ENCODE measurements around the gene USH1G. TPM values are rescaled to one million over a fixed set of nuclear protein-coding genes. Genes with fewer than 3 reads are reported as not detected.

The USH1G gene
- polyA plus RNA-seq, 1 experiment: not detected

- Histone ChIP-seq H3K27me3 (ENCODE audit: control insufficient read depth, insufficient read depth, low read length) (peaks cover 7% of the 10 kb centered on the region), H3K4me3 (ENCODE audit: low read depth, low read length) (no peak overlapping the region), H3K9me3 (ENCODE audit: control insufficient read depth, insufficient read depth, low read length) (no peaks in the 10 kb centered on the region; the same call in 1 of the 2 replicates), H3K27ac (ENCODE audit: low read depth, low read length) (no peak overlapping the region)
- ChIA-PET CTCF (interaction anchor here (1.8 to 3.9 kb wide), 2 partner anchors 40 to 48 kb away, joined by 4 to 62 read pairs; partner anchors contain the start of genes MRPL58 and OTOP2), POLR2A (no interaction called here)
- peak; percentile 32 for TF ChIP-seq CTCF (IDR thresholded peaks at IDR 0.05; ENCODE audit: low read depth, low read length)
- no peak for DNase-seq (ENCODE audit: low read depth, low spot score)
Measured at GRCh38 chr17:74963656-74964055, 40.6 kb upstream of the USH1G start.

GRCh38 chr17:74962622-74963394 is 39.8 kb upstream of the USH1G start:
- Histone ChIP-seq H3K27ac (ENCODE audit: low read depth, low read length) (no peak overlapping the region), H3K4me3 (ENCODE audit: low read depth, low read length) (no peak overlapping the region), H3K9me3 (ENCODE audit: control insufficient read depth, insufficient read depth, low read length) (no peaks in the 10 kb centered on the region; the same call in 1 of the 2 replicates), H3K27me3 (ENCODE audit: control insufficient read depth, insufficient read depth, low read length) (no peaks in the 10 kb centered on the region)
- TF ChIP-seq CTCF (IDR thresholded peaks at IDR 0.05; ENCODE audit: low read depth, low read length): no peak
- CTCF ChIA-PET: interaction anchor here (0.6 to 3.9 kb wide), 28 partner anchors 9 to 1186 kb away, joined by 3 to 62 read pairs (median 6); partner anchors contain the start of genes CDR2L, HID1, MRPL58 and NUP85
- no peak for DNase-seq (ENCODE audit: low read depth, low spot score)
- POLR2A ChIA-PET: interaction anchor here (0.6 to 1.7 kb wide), 2 partner anchors 49 to 85 kb away, joined by 3 to 10 read pairs; partner anchors contain the start of gene MRPL58

- peak; percentile 61 for DNase-seq (ENCODE audit: low read depth, low spot score)
- ChIA-PET POLR2A (interaction anchor here (0.6 to 1.7 kb wide), 4 partner anchors 50 to 89 kb away, joined by 3 to 10 read pairs (median 6); partner anchors contain the start of gene MRPL58), CTCF (interaction anchor here (0.5 to 3.9 kb wide), 50 partner anchors 8 to 1185 kb away, joined by 3 to 62 read pairs (median 4); partner anchors contain the start of genes ARMC7, CDR2L, FDXR and HID1)
- Histone ChIP-seq H3K27me3 (ENCODE audit: control insufficient read depth, insufficient read depth, low read length) (no peaks in the 10 kb centered on the region), H3K9me3 (ENCODE audit: control insufficient read depth, insufficient read depth, low read length) (no peaks in the 10 kb centered on the region; the same call in 1 of the 2 replicates), H3K27ac (ENCODE audit: low read depth, low read length) (no peak overlapping the region), H3K4me3 (ENCODE audit: low read depth, low read length) (no peak overlapping the region)
- TF ChIP-seq CTCF (IDR thresholded peaks at IDR 0.05; ENCODE audit: low read depth, low read length): peak; percentile 70
Measured at GRCh38 chr17:74961657-74962350, 38.7 kb upstream of the USH1G start.

- Histone ChIP-seq H3K27me3 (ENCODE audit: control insufficient read depth, insufficient read depth, low read length) (peaks cover 6% of the 10 kb centered on the region), H3K9me3 (ENCODE audit: control insufficient read depth, insufficient read depth, low read length) (no peaks in the 10 kb centered on the region; the same call in 1 of the 2 replicates), H3K4me3 (ENCODE audit: low read depth, low read length) (no peak overlapping the region), H3K27ac (ENCODE audit: low read depth, low read length) (no peak overlapping the region)
- peak; percentile 6 for DNase-seq (ENCODE audit: low read depth, low spot score)
- TF ChIP-seq CTCF (IDR thresholded peaks at IDR 0.05; ENCODE audit: low read depth, low read length): peak; percentile 49
- ChIA-PET CTCF (interaction anchor here (0.6 to 3.9 kb wide), 43 partner anchors 8 to 1332 kb away, joined by 3 to 62 read pairs (median 6); partner anchors contain the start of genes ARMC7, CDR2L, FDXR and HID1), POLR2A (interaction anchor here (0.5 to 1.7 kb wide), 6 partner anchors 51 to 304 kb away, joined by 3 to 10 read pairs (median 4); partner anchors contain the start of genes FDXR and MRPL58)
Measured at GRCh38 chr17:74960570-74961342, 37.7 kb upstream of the USH1G start.

All from AG04450 (cell line).